NT2/D1 (cell line): ENCODE data around the gene MEA1.

Experiments
- DNase-seq: peaks from one replicate; pipeline ENCODE4 v3.0.0-alpha.2; 2011; ENCODE audit warnings: low read depth, low spot score
- H3K27me3 ChIP-seq: 2 replicates; pipeline ENCODE4 v1.6.0; 2011; ENCODE audit warnings: mild to moderate bottlenecking; ENCODE audit not compliant: insufficient read length, insufficient read depth
- H3K36me3 ChIP-seq: 2 replicates; pipeline ENCODE4 v1.6.1; 2011; ENCODE audit warnings: mild to moderate bottlenecking, low read length, mixed read lengths; ENCODE audit not compliant: insufficient read depth, insufficient read length
- H3K4me1 ChIP-seq: 2 replicates; pipeline ENCODE4 v1.5.1; 2011; ENCODE audit not compliant: insufficient read depth, insufficient read length
- H3K4me3 ChIP-seq: 2 replicates; pipeline ENCODE4 v1.5.1; 2011; ENCODE audit warnings: low read depth; ENCODE audit not compliant: insufficient read length
- H3K9ac ChIP-seq: 2 replicates; pipeline ENCODE4 v1.6.0; 2011; ENCODE audit warnings: low read depth; ENCODE audit not compliant: insufficient read length
- H3K9me3 ChIP-seq: 2 replicates; pipeline ENCODE4 v1.5.1; 2011; ENCODE audit warnings: mild to moderate bottlenecking, low read length; ENCODE audit not compliant: insufficient read depth
- SUZ12 ChIP-seq: IDR thresholded peaks from 2 replicates; pipeline ENCODE4 v1.6.1; 2011; ENCODE audit not compliant: insufficient read length, insufficient read depth; ENCODE audit errors: extremely low read depth
- YY1 ChIP-seq: IDR thresholded peaks from 2 replicates; pipeline ENCODE4 v1.6.1; 2011; ENCODE audit not compliant: insufficient read length, insufficient read depth
- ZNF274 ChIP-seq: IDR thresholded peaks from 2 replicates; pipeline ENCODE4 v1.6.1; 2011; ENCODE audit warnings: mild to moderate bottlenecking, low read depth, low read length

Gene MEA1

DNA sequence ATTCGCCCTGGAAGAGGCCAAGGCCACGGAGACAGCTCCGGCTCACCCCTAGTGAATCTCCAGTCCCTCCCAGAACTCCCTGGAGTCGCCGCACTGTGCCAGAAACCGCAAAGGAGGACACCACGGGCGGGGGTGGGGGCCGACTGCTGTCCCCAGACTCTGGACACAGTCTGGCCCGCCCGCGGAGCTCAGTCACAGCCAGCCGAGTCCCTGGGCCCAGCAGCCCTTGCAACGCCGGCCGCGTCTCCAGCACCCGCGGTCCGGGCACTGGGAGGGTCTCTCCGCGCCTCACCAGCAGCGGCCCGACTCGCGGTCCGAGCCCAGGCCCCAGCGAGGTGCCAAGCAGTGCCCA is 35.3 kb downstream of the MEA1 start:
- peaks cover 15% of the 10 kb centered on the region for H3K36me3 ChIP-seq
- TF ChIP-seq SUZ12: no peak
- TF ChIP-seq YY1: no peak
- no peak for TF ChIP-seq ZNF274
- peak overlapping the region; percentile 67 for H3K4me3 ChIP-seq
- no peak for DNase-seq
- H3K9ac ChIP-seq: peak overlapping the region; percentile 91
- H3K27me3 ChIP-seq: no peaks in the 10 kb centered on the region
- no peaks in the 10 kb centered on the region for H3K4me1 ChIP-seq
- H3K9me3 ChIP-seq: no peaks in the 10 kb centered on the region

GRCh38 chr6:42974919-42975505 is 38.7 kb downstream of the MEA1 start:
- TF ChIP-seq YY1 (no peak), SUZ12 (no peak), ZNF274 (no peak)
- peaks cover 22% of the 10 kb centered on the region for H3K36me3 ChIP-seq
- no peak overlapping the region for H3K4me3 ChIP-seq
- H3K9ac ChIP-seq: no peak overlapping the region
- no peaks in the 10 kb centered on the region for H3K4me1 ChIP-seq
- H3K27me3 ChIP-seq: no peaks in the 10 kb centered on the region
- no peaks in the 10 kb centered on the region for H3K9me3 ChIP-seq
- no peak for DNase-seq

- TF ChIP-seq SUZ12 (no peak), YY1 (no peak), ZNF274 (no peak)
- DNase-seq: no peak
- H3K36me3 ChIP-seq: peaks cover 33% of the 10 kb centered on the region
- H3K4me3 ChIP-seq: no peak overlapping the region
- no peaks in the 10 kb centered on the region for H3K9me3 ChIP-seq
- no peak overlapping the region for H3K9ac ChIP-seq
- no peaks in the 10 kb centered on the region for H3K27me3 ChIP-seq
- peaks cover 2% of the 10 kb centered on the region for H3K4me1 ChIP-seq
Observed at GRCh38 chr6:42973926-42974325, 39.8 kb downstream of the MEA1 start.

GRCh38 chr6:42971746-42972327 is 41.9 kb downstream of the MEA1 start:
- H3K36me3 ChIP-seq: peaks cover 49% of the 10 kb centered on the region
- no peaks in the 10 kb centered on the region for H3K27me3 ChIP-seq
- no peak for DNase-seq
- no peaks in the 10 kb centered on the region for H3K9me3 ChIP-seq
- H3K4me1 ChIP-seq: peaks cover 5% of the 10 kb centered on the region
- H3K9ac ChIP-seq: no peak overlapping the region
- TF ChIP-seq ZNF274: no peak
- TF ChIP-seq SUZ12: no peak
- TF ChIP-seq YY1: no peak
- H3K4me3 ChIP-seq: no peak overlapping the region

GRCh38 chr6:42970871-42971612 is 42.7 kb downstream of the MEA1 start:
- H3K36me3 ChIP-seq: peaks cover 55% of the 10 kb centered on the region
- no peak for TF ChIP-seq SUZ12
- TF ChIP-seq YY1: no peak
- no peak for TF ChIP-seq ZNF274
- H3K27me3 ChIP-seq: no peaks in the 10 kb centered on the region
- no peaks in the 10 kb centered on the region for H3K9me3 ChIP-seq
- DNase-seq: no peak
- H3K4me1 ChIP-seq: peaks cover 5% of the 10 kb centered on the region
- H3K9ac ChIP-seq: no peak overlapping the region
- H3K4me3 ChIP-seq: no peak overlapping the region

GRCh38 chr6:42969934-42970333 is 43.8 kb downstream of the MEA1 start:
- Histone ChIP-seq H3K4me1 (peaks cover 5% of the 10 kb centered on the region), H3K27me3 (no peaks in the 10 kb centered on the region), H3K36me3 (peaks cover 61% of the 10 kb centered on the region), H3K9ac (no peak overlapping the region), H3K4me3 (no peak overlapping the region), H3K9me3 (no peaks in the 10 kb centered on the region)
- no peak for DNase-seq
- TF ChIP-seq ZNF274 (no peak), YY1 (no peak)

DNA sequence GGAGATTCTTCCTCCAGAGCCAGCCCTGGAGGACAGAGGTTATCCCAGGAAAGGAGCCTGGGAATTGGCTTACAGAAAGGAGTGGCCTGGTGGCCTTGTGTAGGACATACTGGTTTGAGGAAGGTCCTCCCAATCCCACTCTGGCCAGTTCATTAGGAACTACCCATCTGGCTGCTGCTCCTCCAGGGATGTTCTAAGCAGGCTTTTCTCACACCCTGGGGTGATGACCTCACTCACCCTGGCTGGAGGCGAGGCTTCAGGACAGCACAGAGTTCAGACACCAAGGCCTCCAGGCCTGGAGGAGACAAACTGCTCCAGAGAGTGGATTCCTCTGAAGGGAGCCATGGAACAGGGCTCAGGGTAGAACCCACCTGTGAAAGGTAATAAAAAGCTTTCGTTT is 44.3 kb downstream of the MEA1 start:
- no peak overlapping the region for H3K9ac ChIP-seq
- TF ChIP-seq ZNF274: no peak
- no peak for TF ChIP-seq SUZ12
- TF ChIP-seq YY1: no peak
- peaks cover 5% of the 10 kb centered on the region for H3K4me1 ChIP-seq
- peaks cover 62% of the 10 kb centered on the region for H3K36me3 ChIP-seq
- H3K27me3 ChIP-seq: no peaks in the 10 kb centered on the region
- no peak overlapping the region for H3K4me3 ChIP-seq
- no peak for DNase-seq
- no peaks in the 10 kb centered on the region for H3K9me3 ChIP-seq
